HG03460 (cell line): ENCODE data around the gene EMC10.
A peak's percentile ranks its signal among the peaks of the same experiment; 100 is the strongest.

Experiments
- ATAC-seq: cut with Tn5 transposase; IDR thresholded peaks from one replicate; pipeline ENCODE4 v1.9.1; 2021; ENCODE audit not compliant: unreplicated experiment

Gene EMC10

DNA sequence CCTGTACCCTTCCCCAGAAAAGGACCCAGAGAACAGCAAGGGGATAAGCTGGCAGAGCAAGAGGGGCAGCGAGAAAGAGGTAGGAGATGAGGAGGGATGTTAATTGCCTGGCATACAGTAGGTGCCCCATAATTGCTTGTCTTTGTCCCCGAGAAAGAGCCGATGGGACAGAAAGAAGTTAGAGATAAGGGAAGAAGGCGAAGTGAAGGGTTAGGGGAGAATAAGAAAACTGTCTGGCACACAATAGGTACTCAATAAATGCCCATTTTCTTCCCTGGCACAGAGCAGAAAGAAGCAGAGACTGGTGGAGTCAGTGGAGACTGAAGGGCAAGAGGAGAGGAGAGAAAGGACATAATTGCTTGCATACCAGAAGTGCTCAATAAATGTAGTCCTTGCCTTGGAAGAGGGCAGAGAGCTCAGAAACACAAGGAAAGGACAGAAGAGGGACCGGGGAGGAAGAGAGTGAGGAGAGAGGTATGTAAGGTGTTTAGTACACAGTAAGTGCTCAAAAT lies 18.8 kb downstream of the EMC10 start:
- ATAC-seq, result no peak

DNA sequence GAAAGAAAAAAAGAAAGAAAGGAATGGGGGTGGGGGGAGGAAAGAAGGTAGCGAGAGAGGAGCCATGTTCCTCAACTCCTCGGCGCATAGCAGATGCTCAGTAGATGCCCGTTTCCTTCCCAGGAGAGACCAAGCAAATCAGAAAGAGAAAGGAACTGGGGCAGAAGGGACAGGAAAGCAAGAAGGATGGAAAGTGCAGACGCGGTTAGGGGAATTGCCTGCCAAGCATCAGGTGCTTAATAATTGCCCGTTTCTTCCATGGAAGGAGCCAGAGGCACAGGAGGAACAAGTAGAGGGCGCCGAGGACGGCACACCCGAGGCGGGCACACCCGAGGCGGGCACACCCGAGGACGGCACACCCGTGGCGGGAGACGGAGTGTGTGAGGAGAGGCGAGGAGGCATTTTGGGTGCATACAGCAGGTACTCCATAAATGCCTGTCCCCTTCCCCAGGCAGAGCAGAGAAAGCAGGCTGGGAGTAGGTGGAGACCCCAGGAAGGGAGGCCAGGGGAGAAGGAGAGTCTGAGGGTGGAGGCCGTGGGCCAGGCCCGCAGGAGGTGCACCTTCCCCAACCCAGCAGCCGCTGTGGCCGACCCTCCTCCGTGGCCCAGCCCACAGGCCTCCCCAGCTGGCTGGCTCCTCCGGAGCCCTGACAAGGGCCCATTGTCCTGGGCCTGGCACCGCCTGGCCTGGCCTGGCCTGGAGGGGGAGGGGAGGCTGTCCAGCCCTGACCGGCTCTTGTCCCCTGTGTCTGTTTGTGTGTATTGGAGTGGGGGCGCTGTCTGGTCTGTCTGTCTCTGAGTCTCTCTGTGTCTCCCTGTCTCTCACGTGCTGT lies 20.1 kb downstream of the EMC10 start:
- no peak for ATAC-seq

DNA sequence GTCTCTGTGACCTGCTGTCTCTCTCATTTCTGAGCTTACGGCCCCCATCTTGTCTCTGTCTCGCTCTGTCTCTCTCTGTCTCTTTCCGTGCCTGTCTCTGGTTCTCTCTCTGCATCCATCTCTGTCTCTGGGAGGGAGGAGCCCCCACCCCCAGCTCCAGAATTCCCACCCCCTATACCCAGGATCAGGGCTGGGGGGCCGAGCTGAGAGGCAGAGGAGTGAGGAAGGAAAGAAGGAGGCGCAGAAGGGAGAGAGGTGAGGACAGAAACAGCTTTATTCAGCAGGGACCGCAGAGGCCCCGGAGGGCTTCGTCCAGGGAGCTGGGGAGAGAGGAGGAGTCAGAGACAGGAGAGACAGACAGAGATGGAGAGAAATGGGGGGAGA lies 20.7 kb downstream of the EMC10 start:
- ATAC-seq, result no peak

DNA sequence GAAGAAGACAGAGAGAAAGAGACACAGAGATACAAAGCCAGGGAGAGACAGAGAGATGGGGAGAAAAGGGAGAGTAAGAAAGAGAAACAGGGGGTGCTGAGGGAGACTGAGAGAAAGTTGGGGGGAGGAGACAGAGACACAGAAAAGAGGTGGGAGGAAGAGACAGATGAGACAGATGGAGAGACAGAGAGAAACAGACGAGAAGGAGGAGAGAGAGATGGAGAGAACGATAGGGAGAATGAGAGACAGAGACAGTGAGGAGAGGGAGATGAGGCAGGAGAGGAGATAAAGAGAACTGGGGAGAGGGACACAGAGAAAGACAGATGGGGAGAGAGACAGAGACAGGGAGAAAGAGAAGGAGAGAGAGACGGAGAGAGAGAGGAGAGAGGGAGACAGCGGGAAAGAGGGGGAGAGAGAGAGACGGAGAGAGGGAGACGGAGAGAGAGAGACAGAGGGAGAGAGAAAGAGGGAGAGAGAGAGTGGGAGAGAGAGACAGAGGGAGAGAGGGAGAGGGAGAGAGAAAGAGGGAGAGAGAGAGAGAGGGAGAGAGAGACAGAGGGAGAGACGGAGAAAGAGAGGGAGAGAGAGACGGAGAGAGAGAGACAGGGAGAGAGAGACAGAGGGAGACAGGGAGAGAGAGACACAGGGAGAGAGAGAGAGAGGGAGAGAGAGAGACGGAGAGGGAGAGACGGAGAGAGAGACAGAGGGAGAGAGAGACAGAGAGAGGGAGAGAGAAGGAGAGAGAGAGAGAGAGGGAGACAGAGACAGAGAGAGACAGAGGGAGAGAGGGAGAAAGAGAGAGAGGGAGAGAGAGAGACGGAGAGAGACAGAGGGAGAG lies 22.1 kb downstream of the EMC10 start:
- no peak for ATAC-seq

DNA sequence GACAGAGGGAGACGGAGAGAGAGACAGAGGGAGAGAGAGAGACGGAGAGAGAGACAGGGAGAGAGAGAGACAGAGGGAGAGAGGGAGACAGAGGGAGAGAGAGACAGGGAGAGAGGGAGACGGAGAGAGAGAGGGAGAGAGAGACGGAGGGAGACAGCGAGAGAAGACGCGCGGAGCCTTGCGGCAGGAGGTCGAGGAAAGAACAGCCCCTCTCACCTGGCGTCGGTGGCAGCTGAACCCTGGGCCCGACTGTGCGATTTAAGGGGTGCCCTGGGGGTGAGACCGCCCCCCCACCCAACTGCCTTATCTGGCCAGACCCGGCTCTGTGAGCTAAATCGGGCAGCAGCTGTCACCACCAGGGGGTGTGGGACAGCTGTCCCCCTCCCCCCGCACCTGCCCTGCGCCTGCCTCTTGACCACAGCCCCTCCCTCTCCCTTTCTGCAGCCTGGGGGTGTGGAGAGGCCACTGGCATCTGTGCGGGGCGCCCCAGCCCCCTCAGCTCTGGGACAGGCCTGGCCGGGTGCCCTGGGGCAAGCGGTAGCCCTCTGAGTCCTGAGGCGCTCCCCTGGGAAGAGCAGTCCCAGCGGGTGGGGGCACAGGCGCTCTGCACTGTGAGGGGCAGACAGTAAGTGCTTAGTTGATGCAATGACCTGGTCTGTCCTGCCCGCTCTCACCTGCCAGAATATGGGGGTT lies 23.9 kb downstream of the EMC10 start:
- no peak for ATAC-seq

DNA sequence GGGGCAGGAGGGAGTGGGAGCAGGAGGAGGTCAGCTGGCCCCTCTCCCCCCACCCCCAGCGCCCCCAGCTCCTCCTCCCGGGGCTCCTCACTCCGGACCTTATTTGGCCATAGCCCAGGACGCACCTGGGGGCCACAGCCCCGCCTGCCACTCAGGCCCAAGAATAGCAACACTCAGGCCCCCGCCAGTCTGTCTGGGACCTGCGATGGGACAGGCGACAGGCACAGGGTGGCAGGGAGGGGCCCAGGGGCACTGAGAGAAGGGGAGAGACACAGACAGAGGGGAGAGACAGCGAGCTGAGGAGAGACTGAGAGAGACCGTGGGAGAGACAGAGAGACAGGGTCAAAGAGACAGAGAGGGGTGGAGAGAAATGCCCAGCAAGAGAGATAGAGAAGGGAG lies 24.4 kb downstream of the EMC10 start:
- ATAC-seq, result no peak

DNA sequence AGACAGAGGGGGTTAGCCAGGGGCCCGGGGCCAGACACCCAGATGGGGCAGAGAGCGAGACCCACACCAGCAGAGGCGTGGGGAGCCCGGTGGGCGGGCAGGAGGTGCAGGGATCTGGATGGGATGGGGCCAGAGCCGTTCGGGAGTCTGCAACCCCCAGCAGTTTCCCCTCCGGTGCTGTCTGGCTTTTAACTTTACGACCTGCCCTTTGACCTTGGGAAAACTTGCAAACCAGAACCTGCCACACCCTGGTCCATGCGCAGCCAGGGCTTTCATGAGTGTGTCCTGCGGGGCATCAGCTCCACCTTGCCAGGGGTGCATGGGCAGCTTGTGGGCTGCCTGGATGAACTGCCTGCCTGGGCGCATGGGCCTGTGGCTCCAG lies 24.9 kb downstream of the EMC10 start:
- no peak for ATAC-seq

DNA sequence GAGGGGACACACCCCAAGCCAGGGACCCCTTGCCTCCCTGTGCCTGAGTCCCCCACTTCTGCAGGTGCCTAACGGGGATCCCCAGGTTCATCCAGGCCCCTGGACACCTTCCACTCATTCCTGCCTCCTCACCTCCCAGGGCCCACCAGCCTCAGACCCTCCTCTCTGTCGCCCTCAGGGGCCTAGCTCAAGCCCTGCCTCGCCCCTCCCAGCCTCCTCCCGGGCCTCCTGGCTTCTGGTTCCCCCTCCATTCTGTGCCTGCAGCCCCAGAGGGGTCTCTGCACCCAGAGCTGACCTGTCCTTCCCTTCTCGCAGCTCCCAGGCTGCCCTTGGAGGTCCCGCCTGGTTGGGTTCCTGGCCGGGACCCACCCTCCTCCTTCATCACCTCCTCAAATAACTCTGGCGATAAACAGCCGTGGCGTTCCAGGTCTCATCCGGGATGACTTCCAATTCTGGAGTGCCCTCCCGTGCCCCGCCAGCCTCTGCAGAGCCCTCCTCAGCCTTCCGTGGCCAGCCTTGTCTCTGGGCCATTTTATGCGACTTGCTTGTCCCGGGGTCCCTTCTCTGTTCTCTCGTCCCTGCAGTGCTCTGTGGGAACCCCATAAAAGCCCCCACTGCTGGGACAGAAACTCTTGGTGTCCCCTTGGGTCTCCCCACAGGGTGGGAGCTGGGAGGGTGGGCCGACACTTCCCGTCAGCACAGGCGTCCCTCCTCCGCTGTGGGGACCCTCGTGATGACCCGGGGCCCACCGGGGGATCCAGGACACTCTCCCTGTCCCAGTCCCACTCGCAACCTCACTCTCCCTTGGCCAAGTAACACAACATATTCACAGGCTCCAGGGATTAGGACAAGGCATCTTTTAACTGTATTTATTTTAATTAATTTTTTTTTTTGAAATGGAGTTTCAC lies 25.5 kb downstream of the EMC10 start:
- ATAC-seq, result no peak

DNA sequence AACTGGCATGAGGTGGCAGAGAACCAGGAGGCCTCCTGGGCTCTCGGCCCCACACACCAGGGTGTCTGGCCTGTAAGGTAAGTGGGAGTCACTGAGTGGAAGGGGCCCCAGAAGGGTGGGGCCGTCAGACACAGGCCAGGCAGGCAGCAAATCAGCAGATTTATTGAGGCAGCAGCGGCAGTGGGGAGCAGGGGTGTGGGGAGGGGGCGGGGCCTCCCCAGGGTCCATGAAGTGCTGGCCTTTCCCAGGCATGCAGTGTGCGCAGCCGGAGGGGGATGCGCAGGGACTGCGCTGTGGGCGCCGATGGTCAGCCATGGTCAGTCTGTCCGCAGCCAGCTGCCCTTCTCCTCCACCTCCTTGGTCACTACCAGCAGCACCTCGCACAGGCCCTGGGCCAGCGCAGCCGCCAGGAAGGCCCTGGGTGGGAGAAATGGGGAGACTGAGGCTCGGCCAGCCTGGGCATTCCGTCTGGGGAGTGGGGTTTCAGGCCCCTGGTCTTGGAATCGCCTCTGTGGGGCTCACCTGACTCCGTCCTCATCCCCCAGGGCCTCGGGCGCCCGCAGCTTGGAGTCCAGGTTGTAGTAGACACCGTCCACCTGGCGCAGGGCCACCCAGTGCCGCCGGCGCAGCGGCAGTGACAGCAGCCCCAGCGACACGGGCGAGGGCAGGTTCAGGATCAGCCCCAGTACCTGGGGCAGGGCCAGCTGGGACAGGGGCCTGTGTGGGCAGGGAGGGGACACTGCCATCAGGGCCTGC lies 29.7 kb downstream of the EMC10 start:
- no peak for ATAC-seq

DNA sequence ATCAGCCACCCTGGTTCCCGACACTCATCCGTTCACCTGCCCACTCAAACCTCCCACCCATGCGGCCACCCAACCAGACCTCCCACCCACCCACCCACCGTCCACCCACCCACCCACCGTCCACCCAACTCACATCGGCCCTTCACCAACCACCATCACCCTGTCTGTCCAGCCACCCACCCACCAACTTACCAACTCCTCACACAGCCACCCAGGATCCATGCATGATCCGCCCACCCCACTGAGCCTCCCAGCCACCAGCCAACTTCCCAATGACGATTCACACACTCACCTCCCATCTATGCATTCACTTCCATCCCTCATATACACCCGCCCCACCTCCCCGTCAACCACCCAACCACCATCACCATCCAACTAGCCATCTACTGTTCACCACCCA lies 30.4 kb downstream of the EMC10 start:
- ATAC-seq, result no peak

DNA sequence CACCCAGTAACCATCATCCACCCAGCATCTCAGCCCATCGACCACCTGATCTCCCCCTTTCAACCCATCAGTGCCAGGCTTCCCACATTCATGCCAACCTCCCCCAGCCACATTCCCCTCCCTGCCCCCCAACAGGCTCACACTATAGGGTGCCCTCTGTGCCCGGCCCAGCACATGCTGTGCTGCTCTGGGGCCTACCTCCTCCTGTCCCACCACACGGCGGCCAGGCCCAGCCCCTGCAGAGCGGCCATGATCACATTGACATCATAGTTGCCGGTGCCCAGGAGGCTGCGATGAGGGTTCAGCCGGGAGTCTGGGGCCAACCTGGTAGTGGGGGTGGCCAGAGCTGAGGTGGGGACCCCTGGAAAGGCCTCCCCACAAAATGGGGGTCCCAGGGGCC lies 31.1 kb downstream of the EMC10 start:
- ATAC-seq, result no peak

DNA sequence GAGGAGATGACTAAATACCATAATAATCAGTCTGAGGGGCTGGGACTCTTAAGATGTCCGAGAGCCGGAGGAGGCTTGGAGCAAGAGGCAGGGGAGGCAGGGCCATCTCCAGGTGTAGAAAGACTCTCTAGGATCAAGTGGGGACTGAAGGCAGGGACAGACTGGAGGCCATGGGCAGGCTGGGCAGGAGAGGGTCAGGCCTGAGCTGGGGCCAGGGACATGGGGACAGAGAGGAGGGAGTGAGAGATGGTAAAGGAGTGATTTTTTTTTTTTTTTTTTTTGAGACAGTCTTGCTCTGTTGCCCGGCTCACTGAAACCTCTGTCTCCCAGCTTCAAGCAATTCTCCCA lies 32.5 kb downstream of the EMC10 start:
- no peak for ATAC-seq

DNA sequence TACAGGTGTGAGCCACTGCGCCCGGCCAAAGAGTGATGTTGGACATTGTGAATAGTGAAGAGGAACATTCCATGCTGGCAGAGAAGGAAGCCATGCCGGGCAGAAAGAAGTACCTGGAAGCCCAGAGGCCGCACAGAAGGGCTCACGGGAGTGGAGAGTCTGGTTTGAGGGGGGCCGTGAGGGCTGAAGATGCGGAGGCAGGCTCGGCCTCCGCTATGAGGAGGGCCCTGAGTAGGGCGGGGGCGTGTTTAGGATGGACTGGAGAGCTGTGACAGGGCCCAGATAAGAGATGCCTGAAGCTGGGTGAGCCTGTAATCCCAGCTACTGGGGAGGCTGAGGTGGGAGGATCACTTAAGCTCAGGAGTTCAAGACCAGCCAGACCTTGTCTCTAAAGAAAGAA lies 33.1 kb downstream of the EMC10 start:
- ATAC-seq, result no peak

DNA sequence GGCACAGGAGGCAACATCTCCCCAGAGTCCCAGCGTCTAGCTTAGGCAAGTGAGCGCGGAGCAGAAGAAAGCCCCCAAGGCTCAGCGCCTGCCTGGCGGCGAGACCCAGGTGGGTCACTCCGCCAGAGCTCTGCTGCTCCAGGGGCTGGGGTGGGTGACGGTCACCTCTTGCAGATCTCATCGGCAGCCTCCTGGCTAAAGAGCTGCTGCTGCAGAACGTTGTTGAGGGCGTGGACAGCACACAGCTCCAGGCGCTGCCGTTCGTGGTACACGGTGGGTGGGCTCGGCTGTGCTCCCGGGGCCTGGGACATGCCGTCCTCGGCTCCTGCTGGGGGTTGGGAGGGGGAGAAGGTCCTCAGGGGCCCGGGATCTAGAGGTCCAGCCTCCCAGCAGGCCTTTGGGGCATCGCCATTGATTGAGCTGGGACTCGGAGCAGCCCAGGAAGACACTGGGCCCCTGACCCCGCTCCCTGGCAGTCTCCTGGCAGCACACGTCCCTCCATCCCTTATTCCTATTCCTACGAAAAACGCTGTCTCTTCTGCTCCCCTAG lies 33.9 kb downstream of the EMC10 start:
- ATAC-seq, result no peak

DNA sequence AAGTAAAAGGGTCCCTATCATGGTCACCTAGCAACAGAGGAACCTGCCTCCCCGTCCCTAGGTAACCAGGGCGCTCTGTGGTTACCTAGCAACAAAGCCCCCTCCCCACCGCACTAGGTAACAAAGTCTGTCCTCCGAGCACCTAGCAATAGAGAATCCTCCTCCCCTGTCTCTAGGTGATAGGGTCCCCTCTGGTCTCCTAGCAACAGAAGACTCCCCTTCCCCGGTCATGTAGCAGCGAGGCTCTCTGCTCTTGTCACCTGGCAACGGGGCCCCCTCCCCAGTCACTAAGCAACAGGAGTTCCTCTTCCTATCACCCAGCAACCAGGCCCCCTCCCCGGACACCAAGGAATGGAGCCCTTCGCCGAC lies 34.4 kb downstream of the EMC10 start:
- ATAC-seq, result no peak

DNA sequence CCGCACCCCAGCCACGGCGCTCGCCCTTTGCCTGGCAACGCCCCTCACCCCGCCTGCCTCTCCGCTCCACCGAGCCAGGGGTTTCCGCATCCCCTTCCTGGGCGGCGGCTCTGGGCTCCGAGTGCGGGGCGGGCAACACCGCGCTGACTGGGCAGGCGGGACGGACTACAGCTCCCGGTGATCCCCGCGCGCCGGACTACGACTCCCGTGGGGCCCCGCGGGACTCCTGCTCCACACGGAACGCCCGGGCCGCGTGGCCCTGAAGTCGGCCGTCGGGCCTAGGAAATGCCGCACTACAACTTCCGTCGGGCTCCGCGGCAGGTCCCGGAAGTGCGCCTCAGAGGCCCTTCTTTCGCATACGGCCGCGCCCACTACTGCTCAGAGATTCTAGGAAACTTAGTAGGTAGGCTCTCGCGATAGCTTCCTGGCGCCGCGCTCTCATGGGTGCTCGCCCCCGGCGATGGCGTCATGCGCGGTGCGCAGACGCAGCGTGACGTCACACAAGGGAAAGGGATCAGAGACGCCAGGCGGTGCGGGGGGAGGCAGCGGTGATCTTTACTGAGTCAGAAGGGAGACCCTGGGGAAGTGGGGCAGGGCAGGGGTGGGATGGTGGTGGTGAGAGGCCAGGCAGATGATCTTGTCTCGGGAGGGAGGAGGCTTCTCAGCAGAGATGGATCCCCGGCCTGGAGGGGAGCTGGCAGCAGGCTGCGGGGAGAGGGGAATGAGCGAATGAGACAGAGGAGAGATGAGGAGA lies 34.9 kb downstream of the EMC10 start, which contains the start of gene JOSD2:
JOSD2 (minus strand) TSS at position 123 of the 754 bp plus-strand sequence. CDS start 760 bp downstream, outside the sequence.
- peak; percentile 74 for ATAC-seq

DNA sequence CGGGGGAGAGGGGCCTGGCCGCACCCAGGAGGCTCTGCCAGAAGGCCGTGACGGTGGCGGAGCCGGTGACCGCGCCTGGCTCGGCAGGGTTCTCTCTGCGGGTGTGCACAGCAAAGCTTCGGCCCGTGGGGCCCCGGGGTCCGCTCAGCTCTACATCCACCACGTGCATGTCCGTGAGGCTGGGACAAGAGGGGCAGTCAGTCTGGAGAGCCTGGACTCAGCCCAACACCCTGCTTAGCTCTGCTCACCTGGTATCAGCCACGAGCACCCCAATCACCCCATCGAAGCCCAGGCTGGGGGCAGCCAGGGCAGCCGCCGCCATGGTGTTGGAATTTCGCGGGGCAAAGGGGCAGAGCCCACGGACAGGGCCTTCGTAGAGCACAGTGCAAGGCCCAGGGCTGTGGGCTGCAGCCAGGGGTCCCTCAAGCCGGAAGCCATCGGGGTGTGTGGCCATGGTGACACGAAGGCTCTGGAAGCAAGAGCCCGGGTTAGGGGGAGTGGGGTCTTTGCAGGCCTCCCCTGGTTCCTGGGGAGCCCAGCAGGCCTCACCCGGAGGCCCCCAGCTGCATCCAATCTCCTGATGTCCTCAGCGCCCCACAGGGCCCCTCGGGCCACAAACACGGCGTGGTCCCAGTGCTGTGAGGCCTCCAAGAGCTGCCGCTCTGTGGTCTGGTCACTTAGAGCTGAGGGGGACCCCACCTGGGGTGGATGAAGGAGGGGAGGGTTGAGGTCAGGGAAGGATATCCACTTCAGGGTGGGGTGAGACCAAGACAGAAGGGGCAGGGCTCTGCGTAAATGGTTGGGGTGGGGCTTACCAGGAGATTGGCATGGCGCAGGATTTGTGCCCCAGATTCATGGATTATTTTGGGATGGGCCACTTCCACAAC lies 36.0 kb downstream of the EMC10 start:
- ATAC-seq, result no peak
